Stimulated activated CD4-positive, alpha-beta T cell treated with anti-CD3 and anti-CD28 coated beads, Interleukin-4, amount 100 ng/mL, for 4 hours (primary cell): ENCODE measurements around the gene KRT25.
A peak's percentile ranks its signal among the peaks of the same experiment; 100 is the strongest.

Experiments
- DNase-seq, 2 experiments: peaks; one replicate each; pipeline ENCODE4 v3.0.0-alpha.2; 2020

Gene KRT25

DNA sequence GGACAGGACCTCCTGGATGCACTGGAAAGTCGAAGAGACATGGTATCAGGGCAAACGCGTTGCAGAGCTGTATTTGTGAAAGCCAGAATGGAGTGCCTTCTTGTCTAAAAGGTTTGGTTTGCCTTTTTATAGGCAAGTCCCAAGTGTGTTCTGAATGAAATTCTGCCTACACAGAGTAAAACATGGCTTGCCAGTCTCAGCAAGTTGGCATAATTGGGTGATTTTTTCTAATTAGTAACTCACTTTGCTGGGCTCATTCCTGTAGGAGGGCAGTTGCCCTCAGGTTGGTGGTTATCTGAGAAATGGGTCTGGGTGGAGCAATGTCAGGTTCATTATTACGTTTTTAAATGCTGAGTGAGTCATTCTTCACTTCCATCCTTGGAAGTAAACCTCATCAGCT is at the start of gene KRT25:
TSS of gene KRT25 (minus strand) at position 101 of the 400 bp plus-strand sequence. CDS start at position 41, 60 bp downstream.
- DNase-seq, result no peak

- peak; percentile 61 to 71 for DNase-seq
Observed at GRCh38 chr17:40803617-40804082, 48.5 kb upstream of the KRT25 start.

DNA sequence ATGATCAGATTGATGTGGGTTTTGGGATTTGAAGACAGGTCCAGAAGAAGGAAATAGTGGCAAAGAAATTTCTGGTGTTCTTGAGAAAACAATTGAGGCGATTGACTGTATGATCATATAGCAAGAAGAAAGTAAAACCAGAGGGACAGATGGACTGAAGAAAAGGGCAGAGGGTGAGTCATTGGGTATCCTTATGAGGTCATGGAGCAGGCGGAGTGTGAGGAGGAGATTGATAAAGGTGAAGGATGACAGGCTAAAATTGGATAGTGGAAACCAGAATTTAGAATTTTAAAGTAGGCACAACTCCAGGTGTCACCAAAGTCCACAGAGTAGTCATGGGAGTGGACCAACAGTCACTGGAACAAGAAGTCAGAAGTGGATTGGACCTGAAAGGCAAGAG is 46.0 kb upstream of the KRT25 start:
- DNase-seq, result no peak

- DNase-seq, result no peak
Observed at GRCh38 chr17:40800381-40800780, 45.2 kb upstream of the KRT25 start.

DNA sequence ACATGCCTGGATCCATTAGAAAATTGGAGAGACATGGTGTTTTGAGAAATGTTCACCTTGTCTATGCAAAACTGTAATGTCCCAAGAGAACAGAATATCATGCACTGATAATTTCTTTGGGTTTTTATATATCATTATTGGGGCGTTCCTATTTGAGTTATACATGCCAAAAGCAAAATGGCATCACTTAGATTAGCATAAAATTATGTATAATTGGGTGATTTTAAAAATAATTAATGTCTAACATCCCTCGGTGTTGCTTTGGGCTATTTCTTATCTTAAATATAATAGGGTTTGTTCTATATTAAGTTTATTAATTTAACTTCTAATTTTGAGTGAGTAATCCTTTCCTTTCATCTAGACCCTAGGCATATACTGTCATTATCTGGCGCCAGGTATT is 44.7 kb upstream of the KRT25 start, which contains the start of gene KRT28:
TSS of gene KRT28 (minus strand) at position 101 of the 400 bp plus-strand sequence. CDS start at position 35, 66 bp downstream.
- DNase-seq, result no peak

DNA sequence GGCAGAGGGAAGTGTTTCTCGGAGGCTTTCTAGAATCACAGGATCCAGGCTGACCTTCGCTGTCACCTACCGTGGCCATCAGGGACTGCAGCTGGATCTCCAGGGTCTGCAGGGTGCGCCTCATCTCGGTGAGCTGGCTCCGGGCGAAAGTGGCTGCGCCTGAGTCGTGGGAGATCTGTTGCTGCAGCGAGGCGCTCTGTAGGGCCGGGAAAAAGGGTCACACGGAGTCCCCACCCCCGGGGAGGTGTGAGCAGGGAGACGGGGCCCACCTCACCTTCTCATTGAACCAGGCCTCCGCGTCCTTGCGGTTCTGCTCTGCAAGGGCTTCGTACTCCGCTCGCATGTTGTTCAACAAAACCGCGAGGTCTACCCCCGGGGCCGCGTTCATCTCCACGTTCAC is 41.7 kb upstream of the KRT25 start:
- no peak for DNase-seq

DNA sequence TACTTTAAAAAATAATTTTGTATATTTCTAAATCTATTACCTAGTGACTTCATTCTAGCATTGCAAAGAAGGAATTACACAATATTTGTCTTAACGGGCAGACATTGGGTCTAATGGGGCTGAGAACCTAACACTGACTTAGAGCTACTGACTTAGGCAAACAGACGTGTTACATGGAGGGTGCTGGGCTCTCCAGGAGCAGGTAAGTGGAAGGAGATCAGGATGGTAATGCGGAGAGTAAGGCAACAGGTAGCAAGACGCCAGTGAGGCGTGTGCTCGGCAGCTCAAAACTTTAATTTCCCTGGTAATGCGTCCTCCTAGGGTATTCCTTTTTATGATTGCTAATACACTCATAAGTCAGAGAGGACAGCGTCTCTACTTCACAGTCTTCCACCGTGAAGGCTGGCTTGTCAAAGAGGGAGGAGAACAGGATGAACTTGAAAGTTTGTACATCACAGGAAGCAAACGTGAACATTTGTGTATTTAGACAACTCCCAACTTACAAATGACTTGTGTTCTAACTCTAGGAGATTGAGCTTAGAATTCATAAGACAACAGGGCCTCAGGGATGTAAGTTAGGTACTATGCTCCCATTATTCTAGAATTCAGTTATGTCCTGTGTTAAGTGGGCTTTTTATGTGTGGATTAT is 40.0 kb upstream of the KRT25 start:
- DNase-seq, result no peak

DNA sequence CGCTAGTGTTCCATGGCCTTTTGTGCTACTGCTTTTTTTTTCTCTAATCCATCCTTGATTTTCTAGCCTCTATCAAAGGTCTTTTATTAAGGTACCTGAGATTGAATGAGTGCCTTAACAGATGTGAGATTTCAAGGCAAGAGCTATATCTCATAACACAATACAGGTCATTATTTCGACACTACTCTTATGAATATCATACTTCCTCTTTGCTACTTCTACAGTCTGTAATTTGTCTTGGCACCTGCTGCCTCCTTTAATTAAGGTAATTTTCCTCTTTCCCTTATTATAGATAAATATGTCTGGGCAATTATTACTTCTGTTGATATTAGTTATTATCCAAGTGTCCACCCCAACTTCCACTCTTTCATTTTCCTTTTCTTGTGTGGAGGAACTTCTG is 39.3 kb upstream of the KRT25 start:
- DNase-seq, result no peak

GRCh38 chr17:40793832-40794231 is 38.7 kb upstream of the KRT25 start:
- DNase-seq, result no peak

DNA sequence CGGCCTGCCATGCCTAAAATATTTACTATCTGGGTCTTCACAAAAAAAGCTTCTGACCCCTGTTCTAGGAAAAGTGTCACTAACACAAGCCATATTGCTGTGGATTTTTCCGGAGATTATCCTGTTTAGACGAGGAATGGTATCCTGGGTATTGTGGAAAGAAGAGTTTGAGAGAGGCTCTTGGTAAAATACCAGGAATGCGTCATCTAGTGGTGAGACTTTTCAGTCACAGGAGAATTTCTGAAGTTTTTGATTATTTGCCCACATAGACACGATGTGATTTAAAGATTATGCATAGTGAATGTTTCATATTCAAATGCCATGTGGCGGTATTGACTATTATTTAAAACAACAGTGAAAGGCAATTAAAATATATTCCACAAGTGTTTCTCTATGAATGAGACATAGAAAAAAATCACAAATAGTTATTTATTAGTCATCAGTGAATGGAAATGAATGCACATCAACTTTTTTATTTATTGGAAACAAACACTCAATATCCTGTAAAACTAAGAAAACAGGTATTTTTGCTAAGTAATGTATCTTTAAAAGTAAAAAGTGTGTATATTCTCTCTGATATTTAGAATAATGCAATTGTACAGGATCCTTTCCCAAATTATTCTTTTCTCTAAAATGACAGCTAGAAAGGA is 36.8 kb upstream of the KRT25 start:
- DNase-seq, result no peak

- DNase-seq, result no peak
Observed at GRCh38 chr17:40791111-40791510, 36.0 kb upstream of the KRT25 start.

GRCh38 chr17:40782450-40782849 is 27.3 kb upstream of the KRT25 start, which contains the start of gene KRT27:
KRT27 (minus strand) TSS chr17:40782550; CDS start chr17:40782493, 57 bp downstream.
- DNase-seq, result no peak

- DNase-seq, result peak in 1 of 2 experiments; percentile 14
Observed at GRCh38 chr17:40779181-40779909, 24.2 kb upstream of the KRT25 start.

DNA sequence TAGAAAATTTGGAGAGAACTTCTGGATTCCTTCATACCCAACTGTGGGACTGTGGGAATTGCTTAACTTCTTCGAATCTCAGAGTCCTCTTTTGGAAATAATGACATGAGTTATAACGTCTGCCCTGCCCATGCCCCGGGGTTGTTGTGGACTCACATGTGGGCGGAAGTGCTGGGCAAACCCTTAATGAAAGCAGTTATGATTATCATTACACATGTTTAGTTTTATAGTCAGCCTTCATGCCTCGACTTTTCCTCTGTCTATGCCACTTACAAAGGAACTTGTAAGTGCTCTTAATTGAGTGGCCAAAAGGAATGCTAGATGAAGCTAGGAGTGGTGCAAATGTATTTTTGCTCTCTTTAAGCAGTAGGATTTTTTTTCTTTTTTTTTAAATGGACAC is 23.3 kb upstream of the KRT25 start:
- no peak for DNase-seq

- no peak for DNase-seq
Observed at GRCh38 chr17:40777971-40778370, 22.8 kb upstream of the KRT25 start.

DNA sequence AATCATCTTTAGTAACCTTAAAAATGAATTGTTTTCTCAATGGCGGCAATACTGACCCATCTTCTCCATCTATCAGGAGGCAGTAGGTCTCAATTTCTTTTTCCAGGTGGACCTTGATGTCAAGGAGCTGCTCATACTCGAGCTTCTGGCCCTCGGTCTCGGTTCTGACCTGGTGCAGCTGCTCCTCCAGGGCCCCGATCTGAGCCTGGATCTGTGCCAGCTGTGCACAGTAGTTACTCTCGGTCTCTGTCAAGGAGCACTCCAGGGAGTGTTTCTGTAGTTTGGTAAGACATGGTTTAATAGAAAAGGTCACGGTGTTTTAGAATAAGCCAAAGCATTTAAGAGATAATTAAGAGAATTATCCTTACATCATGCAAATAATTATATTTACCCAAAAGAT is 22.3 kb upstream of the KRT25 start:
- no peak for DNase-seq

DNA sequence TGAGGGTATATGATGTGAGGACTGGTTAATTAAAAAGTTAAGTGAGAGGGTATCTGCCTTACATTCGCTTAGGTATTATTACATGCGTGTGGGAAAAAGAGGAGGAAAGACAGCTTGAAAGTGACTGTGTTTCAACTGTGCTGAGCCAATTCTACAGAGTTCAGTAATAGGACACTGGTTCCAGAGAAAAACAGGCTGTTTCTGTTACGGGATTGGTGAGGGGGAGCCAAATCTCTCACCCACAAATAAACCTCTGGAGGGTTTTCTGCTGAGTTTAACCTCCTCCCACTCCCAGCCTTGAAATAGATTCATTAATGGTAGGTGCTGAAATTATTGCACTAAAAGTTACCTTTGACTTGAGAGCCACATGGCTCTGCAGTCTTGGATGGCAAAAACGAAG is 20.8 kb upstream of the KRT25 start:
- DNase-seq, result no peak

GRCh38 chr17:40772101-40772500 is 17.0 kb upstream of the KRT25 start, which contains the start of gene KRT26:
KRT26 (minus strand) TSS chr17:40772201; CDS start chr17:40772113, 88 bp downstream.
- no peak for DNase-seq

- no peak for DNase-seq
Observed at GRCh38 chr17:40765657-40766056, 10.5 kb upstream of the KRT25 start.

DNA sequence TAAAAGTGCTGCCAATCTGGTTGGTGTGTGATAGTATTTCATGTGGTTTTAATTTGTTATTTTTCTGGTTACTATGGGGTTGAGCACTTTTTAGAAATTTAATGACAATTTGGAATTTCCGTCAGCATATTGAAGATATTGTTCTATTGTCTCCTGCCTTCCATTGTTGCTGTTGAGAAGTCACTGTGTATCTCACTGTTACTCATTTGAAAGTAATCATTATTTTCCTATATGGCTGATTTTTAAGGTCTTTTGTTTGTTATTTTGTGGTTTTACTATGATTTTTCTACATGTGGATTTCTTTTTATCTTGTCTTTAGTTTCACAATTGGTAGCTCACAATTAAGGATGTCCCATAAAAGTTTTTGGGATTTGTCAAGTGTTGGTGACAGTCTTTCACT is 8.6 kb upstream of the KRT25 start:
- no peak for DNase-seq

DNA sequence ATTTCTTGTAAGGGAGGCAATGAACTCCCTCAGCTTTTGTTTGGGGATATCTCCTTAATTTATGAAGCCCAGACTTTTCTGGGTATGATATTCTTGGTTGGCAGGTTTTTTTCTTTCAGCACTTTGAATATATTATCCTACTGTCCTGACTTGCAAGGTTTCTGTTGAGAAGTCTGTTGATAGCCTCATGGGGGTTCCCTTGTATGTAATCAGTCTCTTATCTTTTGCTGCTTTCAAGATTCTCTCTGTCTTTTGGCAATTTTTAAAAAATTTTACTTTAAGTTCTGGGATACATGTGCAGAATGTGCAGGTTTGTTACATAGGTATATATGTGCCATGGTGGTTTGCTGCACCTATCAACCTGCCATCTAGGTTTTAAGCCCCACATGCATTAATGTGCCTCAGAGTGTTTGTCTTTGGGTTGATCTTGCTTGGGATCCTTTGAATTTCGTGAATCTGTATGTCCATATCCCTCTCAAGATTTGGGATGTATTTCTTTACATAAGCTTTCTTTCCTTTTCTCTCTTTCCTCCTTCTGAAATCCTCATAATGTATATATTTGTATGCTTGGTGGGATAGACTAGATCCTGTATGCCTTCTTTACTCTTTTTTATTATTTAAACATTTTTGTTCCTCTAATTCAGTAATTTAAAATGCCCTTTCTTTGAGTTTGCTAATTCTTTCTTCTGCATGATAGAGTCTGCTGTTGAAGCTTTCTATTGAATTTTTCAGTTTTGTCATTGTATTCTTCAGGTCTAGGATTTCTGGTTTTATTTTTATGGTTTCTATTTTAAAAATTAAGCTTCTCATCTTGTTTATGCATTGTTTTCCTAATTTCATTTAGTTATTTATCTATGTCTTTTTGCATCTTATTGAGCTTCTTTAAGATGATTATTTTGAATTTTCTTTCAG is 5.2 kb upstream of the KRT25 start:
- DNase-seq, result no peak

DNA sequence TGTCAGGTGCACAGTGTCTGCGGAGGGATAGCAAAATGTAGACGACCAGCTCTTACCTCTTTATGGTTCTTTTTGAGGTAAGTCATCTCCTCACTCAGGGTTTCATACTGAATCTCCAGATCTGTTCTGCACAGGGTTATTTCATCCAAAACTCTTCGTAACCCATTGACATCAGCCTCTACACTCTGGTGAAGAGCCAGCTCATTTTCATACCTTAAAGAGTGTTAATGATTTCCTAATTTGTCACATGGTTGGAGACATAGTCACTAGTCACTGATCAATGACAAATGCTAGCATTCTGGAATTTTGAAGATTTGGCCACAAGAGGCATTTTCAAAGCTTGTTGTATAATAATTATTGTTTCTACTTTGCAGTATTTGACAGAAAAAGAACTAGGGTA is 1.3 kb downstream of the KRT25 start:
- DNase-seq, result no peak

DNA sequence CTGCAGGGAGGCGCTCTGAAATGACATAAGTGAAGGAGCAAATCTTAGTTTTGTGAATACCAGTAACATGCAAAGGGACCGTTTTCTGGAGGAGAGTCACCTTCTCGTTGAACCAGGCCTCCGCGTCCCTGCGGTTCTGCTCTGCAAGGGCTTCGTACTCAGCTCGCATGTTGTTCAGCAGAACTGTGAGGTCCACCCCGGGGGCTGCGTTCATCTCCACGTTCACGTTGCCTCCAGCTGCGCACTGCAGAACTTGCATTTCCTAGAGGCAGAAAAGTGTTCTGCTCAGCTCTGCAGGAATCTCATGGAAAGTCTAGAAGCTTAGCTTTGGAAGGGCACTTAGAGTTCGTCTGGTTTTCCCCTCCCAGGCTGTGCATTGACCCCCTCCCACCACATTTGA is 4.1 kb downstream of the KRT25 start:
- DNase-seq, result no peak
